Measurements from ENCODE around the gene TPP1.

DNA sequence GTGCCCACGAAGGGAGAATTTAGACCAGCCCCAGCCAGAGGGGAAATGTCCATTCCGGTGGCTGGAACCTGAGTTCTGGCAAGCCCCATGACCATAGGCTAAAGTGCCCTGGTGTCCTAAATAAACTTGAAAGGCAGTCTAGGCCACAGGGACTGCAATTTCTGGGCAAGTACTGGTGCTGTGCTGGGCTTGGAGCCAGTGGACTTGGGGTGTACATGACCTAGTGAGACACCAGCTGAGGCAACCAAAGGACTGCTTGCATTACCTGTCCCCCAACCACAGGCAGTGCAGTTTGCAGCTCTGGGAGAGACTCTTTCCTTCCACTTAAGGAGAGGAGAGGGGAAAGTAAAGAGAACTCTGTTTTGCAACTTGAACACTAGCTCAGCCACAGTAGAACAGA lies 39.5 kb downstream of the TPP1 start:
- TF ChIP-seq POLR2AphosphoS5 (IDR thresholded peaks at IDR 0.05) (no peak), CTCF (IDR thresholded peaks at IDR 0.05) (no peak), POLR2A (IDR thresholded peaks at IDR 0.05) (no peak), EP300 (IDR thresholded peaks at IDR 0.05) (no peak)
